Endodermal cell (in vitro differentiated cells): ENCODE data around the gene SMIM3. TPM values are rescaled to one million over a fixed set of nuclear protein-coding genes. Genes with fewer than 3 reads are reported as not detected.

Source experiments
- DNase-seq: peaks from one replicate; pipeline ENCODE4 v3.0.0-alpha.2; 2017
- H3K27ac ChIP-seq: 2 replicates; pipeline ENCODE4 v1.5.1; 2013; ENCODE audit warnings: mild to moderate bottlenecking, low read depth, low read length, moderate library complexity
- H3K27me3 ChIP-seq: 2 replicates; pipeline ENCODE4 v1.6.1; 2013; ENCODE audit warnings: mild to moderate bottlenecking, low read length, moderate library complexity; ENCODE audit not compliant: insufficient read depth, control insufficient read depth, poor library complexity, severe bottlenecking
- H3K36me3 ChIP-seq: 2 replicates; pipeline ENCODE4 v1.7.0; 2013; ENCODE audit warnings: mild to moderate bottlenecking, low read length, moderate library complexity; ENCODE audit not compliant: control insufficient read depth, insufficient read depth
- H3K4me1 ChIP-seq: one replicate; pipeline ENCODE4 v1.7.0; 2013; ENCODE audit warnings: low read length; ENCODE audit not compliant: control insufficient read depth, insufficient read depth
- H3K4me3 ChIP-seq: 2 replicates; pipeline ENCODE4 v1.5.1; 2013; ENCODE audit warnings: mild to moderate bottlenecking, low read length, moderate library complexity
- H3K9ac ChIP-seq: 2 replicates; pipeline ENCODE4 v1.6.1; 2013; ENCODE audit warnings: mild to moderate bottlenecking, low read length, moderate library complexity; ENCODE audit not compliant: poor library complexity, severe bottlenecking; ENCODE audit errors: extremely low read depth
- H3K9me3 ChIP-seq: 2 replicates; pipeline ENCODE4 v1.6.1; 2013; ENCODE audit warnings: mild to moderate bottlenecking, low read length, moderate library complexity; ENCODE audit not compliant: control insufficient read depth
- H3K27ac Mint-ChIP-seq: 2 replicates; pipeline ENCODE4 v1.8.0; 2020; ENCODE audit warnings: mixed read lengths
- H3K27me3 Mint-ChIP-seq: 2 replicates; pipeline ENCODE4 v1.8.0; 2021; ENCODE audit warnings: mild to moderate bottlenecking, mixed read lengths; ENCODE audit not compliant: insufficient read depth
- H3K36me3 Mint-ChIP-seq: 2 replicates; pipeline ENCODE4 v1.8.0; 2020; ENCODE audit warnings: low read depth, mixed read lengths
- H3K4me1 Mint-ChIP-seq: 2 replicates; pipeline ENCODE4 v1.8.0; 2020; ENCODE audit warnings: mixed read lengths
- H3K4me3 Mint-ChIP-seq: 2 replicates; pipeline ENCODE4 v1.8.0; 2020; ENCODE audit warnings: mild to moderate bottlenecking, moderate library complexity, mixed read lengths
- H3K9me3 Mint-ChIP-seq: 2 replicates; pipeline ENCODE4 v1.8.0; 2020; ENCODE audit warnings: mild to moderate bottlenecking, mixed read lengths
- WGBS, 2 experiments: methylation state at CpG; one replicate each; pipeline versions ENCODE4 v1.1.5 to v1.1.7; 2013; ENCODE audit warnings: missing lambda C conversion rate in 2 of 2, mixed read lengths in 1 of 2; ENCODE audit not compliant: insufficient coverage in 1 of 2, insufficient read length in 1 of 2; 5-methylcytosine and 5-hydroxymethylcytosine counted together
- total RNA-seq, 2 donors: library from RNA; stranded (reverse); fragmentation: NEBNext Ultra II Directional in 1 of 2; extraction: Animal tissue kit (Norgen Biotek cat#: 25700) in 1 of 2; gene quantifications; 2 replicates in 1 of 2; 3 replicates in 1 of 2; pipeline ENCODE4 v1.2.1, GENCODE V29; 2021
- TF ChIP-seq, protein P1 (sequence below): fragments of 200-600 bp; sonication (generic); conservative IDR thresholded peaks from 2 replicates; pipeline ENCODE4 v1.5.0; 2021; ENCODE audit warnings: antibody characterized with exemption, mild to moderate bottlenecking

SMIM3 gene
- total RNA-seq, 2 donors from 2014 or later = 6.3 to 9.0 TPM

DNA sequence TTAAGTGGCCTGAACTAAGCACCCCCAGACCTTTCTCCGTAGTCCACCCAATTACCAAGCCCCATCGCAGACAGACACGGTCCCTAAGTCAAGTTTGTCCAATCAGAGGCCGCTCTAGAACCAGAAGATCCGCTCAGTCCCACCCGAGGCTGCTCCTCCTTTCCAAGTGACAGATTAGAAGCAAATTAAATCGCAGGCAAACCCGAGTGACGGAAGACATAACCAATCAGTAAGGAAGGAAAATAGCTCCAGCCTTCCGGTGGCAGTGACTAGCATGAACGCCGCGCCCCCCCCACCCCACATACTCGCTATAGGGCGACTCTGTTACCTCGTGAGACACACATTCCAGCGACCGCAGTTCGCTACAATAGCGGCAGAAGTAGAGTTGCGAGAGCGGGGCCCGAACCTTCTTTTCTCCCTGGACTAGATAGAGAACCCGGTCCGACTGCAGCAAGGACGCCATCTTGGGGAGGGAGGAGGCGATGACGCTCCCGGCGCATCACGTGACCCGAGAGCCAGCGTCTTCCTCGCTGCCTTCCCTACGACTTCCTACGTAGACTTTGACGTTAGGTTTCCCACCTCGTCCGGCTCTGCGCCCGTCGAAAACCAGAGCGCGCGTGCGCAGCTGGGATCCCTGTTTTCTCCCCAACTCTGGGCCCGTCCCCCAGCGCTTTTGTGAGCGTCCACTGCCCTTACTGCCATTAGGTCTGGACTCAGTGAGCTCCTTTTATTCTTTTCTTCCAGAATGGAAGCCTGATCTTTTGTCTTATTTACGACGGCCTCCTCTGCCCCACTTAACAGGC lies 19.8 kb upstream of the SMIM3 start, which contains the start of gene DCTN4:
Gene DCTN4, minus strand, starts transcription at position 487 of the 803 bp plus-strand sequence. Its CDS starts 24 bp downstream, at position 463.
- Histone ChIP-seq H3K36me3 (peaks cover 35% of the 10 kb centered on the region), H3K9me3 (peaks cover 11% of the 10 kb centered on the region), H3K27me3 (no peaks in the 10 kb centered on the region), H3K4me1 (no peaks in the 10 kb centered on the region), H3K27ac (peak within 1 kb of the TSS; percentile 95), H3K4me3 (peak within 1 kb of the TSS; percentile 91), H3K9ac (peak within 1 kb of the TSS; percentile 63)
- Mint-ChIP-seq H3K27me3 (peaks cover 5% of the 10 kb centered on the region), H3K9me3 (peaks cover 12% of the 10 kb centered on the region), H3K36me3 (peaks cover 32% of the 10 kb centered on the region), H3K27ac (no peak within 1 kb of the TSS), H3K4me3 (no peak within 1 kb of the TSS), H3K4me1 (peaks cover 3% of the 10 kb centered on the region)
- peak; percentile 98 for DNase-seq
- 3 to 11% methylated on average over 14 to 51 of the region's 51 CpGs for WGBS, 2 experiments
- TF ChIP-seq, protein P1, sequence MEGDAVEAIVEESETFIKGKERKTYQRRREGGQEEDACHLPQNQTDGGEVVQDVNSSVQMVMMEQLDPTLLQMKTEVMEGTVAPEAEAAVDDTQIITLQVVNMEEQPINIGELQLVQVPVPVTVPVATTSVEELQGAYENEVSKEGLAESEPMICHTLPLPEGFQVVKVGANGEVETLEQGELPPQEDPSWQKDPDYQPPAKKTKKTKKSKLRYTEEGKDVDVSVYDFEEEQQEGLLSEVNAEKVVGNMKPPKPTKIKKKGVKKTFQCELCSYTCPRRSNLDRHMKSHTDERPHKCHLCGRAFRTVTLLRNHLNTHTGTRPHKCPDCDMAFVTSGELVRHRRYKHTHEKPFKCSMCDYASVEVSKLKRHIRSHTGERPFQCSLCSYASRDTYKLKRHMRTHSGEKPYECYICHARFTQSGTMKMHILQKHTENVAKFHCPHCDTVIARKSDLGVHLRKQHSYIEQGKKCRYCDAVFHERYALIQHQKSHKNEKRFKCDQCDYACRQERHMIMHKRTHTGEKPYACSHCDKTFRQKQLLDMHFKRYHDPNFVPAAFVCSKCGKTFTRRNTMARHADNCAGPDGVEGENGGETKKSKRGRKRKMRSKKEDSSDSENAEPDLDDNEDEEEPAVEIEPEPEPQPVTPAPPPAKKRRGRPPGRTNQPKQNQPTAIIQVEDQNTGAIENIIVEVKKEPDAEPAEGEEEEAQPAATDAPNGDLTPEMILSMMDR = no peak

DNA sequence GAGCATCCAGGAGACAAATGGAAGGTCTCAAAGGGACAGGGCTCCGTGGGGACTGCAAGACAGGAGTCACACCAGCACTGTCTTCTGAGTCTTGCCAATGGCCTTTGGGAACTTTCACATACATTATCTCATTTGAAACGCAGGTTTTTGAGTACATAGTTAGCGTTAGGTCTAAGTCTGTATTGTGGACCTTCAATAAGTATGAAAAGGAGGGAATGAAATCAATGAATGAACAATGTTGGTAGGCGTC lies 19.3 kb upstream of the SMIM3 start:
- Mint-ChIP-seq H3K4me3 (no peak overlapping the region), H3K27ac (no peak overlapping the region), H3K4me1 (peaks cover 3% of the 10 kb centered on the region), H3K9me3 (peaks cover 12% of the 10 kb centered on the region), H3K36me3 (peaks cover 27% of the 10 kb centered on the region), H3K27me3 (peaks cover 5% of the 10 kb centered on the region)
- peak overlapping the region; percentile 91 for H3K4me3 ChIP-seq
- H3K27ac ChIP-seq = peak overlapping the region; percentile 95
- peak overlapping the region; percentile 63 for H3K9ac ChIP-seq
- H3K9me3 ChIP-seq = peaks cover 11% of the 10 kb centered on the region
- peaks cover 30% of the 10 kb centered on the region for H3K36me3 ChIP-seq
- TF ChIP-seq, protein P1 = no peak
- H3K4me1 ChIP-seq = no peaks in the 10 kb centered on the region
- H3K27me3 ChIP-seq = no peaks in the 10 kb centered on the region
- no peak for DNase-seq
- 71 to 89% methylated on average over 3 to 4 of the region's 4 CpGs for WGBS, 2 experiments

DNA sequence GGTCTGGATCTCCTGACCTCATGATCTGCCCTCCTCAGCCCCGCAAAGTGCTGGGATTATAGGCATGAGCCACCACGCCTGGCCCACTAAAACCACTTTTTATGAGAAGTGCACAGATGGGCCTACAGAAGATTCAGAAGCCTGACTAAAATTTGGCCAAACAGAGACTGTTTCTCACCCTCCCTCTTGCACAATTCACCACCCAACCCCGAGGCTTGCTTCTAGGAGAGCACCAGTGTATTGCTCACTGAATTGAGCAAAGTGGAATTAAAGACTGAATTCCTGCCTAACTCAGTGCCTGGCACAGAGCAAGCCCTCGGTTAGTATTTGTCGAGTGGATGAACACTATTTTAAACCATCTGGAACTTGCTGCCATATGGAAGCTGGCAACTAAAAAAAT lies 16.3 kb upstream of the SMIM3 start:
- peaks cover 14% of the 10 kb centered on the region for H3K9me3 Mint-ChIP-seq
- DNase-seq = no peak
- H3K4me1 Mint-ChIP-seq = peaks cover 2% of the 10 kb centered on the region
- Histone ChIP-seq H3K27ac (no peak overlapping the region), H3K36me3 (peaks cover 1% of the 10 kb centered on the region), H3K9ac (no peak overlapping the region), H3K4me1 (no peaks in the 10 kb centered on the region), H3K9me3 (peaks cover 11% of the 10 kb centered on the region), H3K4me3 (no peak overlapping the region), H3K27me3 (peaks cover 8% of the 10 kb centered on the region)
- H3K27ac Mint-ChIP-seq = no peak overlapping the region
- H3K4me3 Mint-ChIP-seq = no peak overlapping the region
- WGBS, 2 experiments = 92 to 100% methylated on average over 5 of the region's 5 CpGs
- H3K36me3 Mint-ChIP-seq = peaks cover 4% of the 10 kb centered on the region
- H3K27me3 Mint-ChIP-seq = peaks cover 8% of the 10 kb centered on the region
- TF ChIP-seq, protein P1 = no peak
